OCI-LY1 (cell line): ENCODE data around the gene GRIA4.

Experiments used
- H2AFZ ChIP-seq: fragments of 200-600 bp; sonication (generic), shearing (Covaris generic); 2 replicates; pipeline ENCODE4 v1.6.0; 2014; ENCODE audit warnings: antibody characterized with exemption, mild to moderate bottlenecking, low read length
- H3F3A ChIP-seq: fragments of 200-600 bp; sonication (generic), shearing (Covaris generic); 2 replicates; pipeline ENCODE4 v1.6.0; 2014; ENCODE audit warnings: mild to moderate bottlenecking, antibody characterized with exemption, low read length, moderate library complexity; ENCODE audit not compliant: insufficient read depth
- H3K27ac ChIP-seq: fragments of 200-600 bp; sonication (generic); 2 replicates; pipeline ENCODE4 v1.5.1; 2014; ENCODE audit warnings: low read length, mixed run types, mild to moderate bottlenecking, low read depth; ENCODE audit not compliant: poor library complexity, severe bottlenecking
- H3K27me3 ChIP-seq: fragments of 200-600 bp; sonication (generic); 2 replicates; pipeline ENCODE4 v1.6.0; 2014; ENCODE audit warnings: antibody characterized with exemption, mild to moderate bottlenecking, low read length, moderate library complexity; ENCODE audit not compliant: insufficient read depth
- H3K36me3 ChIP-seq: fragments of 200-600 bp; sonication (generic); 2 replicates; pipeline ENCODE4 v1.6.1; 2014; ENCODE audit warnings: mild to moderate bottlenecking, antibody characterized with exemption, low read length, moderate library complexity, mixed read lengths; ENCODE audit not compliant: insufficient read depth
- H3K4me1 ChIP-seq: fragments of 200-600 bp; sonication (generic); 2 replicates; pipeline ENCODE4 v1.5.1; 2014; ENCODE audit warnings: mild to moderate bottlenecking, low read length, moderate library complexity; ENCODE audit not compliant: insufficient read depth, severe bottlenecking
- H3K4me2 ChIP-seq: fragments of 200-600 bp; sonication (generic), shearing (Covaris generic); 2 replicates; pipeline ENCODE4 v1.6.1; 2014; ENCODE audit warnings: low read length
- H3K4me3 ChIP-seq: fragments of 200-600 bp; sonication (generic); 2 replicates; pipeline ENCODE4 v1.5.1; 2014; ENCODE audit warnings: low read length, low read depth, mild to moderate bottlenecking, mixed read lengths; ENCODE audit not compliant: poor library complexity, severe bottlenecking
- H3K79me2 ChIP-seq: fragments of 200-600 bp; shearing (Covaris generic); 2 replicates; pipeline ENCODE4 v1.6.1; 2016; ENCODE audit warnings: mixed run types, low read length, mixed read lengths; ENCODE audit not compliant: insufficient read depth
- H3K9ac ChIP-seq: fragments of 200-600 bp; sonication (generic), shearing (Covaris generic); 2 replicates; pipeline ENCODE4 v1.6.1; 2014; ENCODE audit warnings: mild to moderate bottlenecking, low read length, mixed read lengths
- H3K9me2 ChIP-seq: fragments of 200-600 bp; sonication (generic), shearing (Covaris generic); 2 replicates; pipeline ENCODE4 v1.6.1; 2014; ENCODE audit warnings: low read depth, mild to moderate bottlenecking, low read length, mixed read lengths
- H3K9me3 ChIP-seq: fragments of 200-600 bp; shearing (Covaris generic); 2 replicates; pipeline ENCODE4 v1.6.1; 2014; ENCODE audit warnings: low read length, mixed read lengths
- H4K20me1 ChIP-seq: fragments of 200-600 bp; sonication (generic), shearing (Covaris generic); 2 replicates; pipeline ENCODE4 v1.6.0; 2016; ENCODE audit warnings: mild to moderate bottlenecking, low read length; ENCODE audit not compliant: insufficient read depth
- CTCF ChIP-seq: fragments of 200-600 bp; sonication (generic), shearing (Covaris generic); IDR thresholded peaks from 2 replicates; pipeline ENCODE4 v1.5.1; 2017; ENCODE audit warnings: mild to moderate bottlenecking, antibody characterized with exemption, low read length, moderate library complexity, mixed read lengths
- EZH2 ChIP-seq: fragments of 200-600 bp; sonication (generic), shearing (Covaris generic); IDR thresholded peaks from 2 replicates; pipeline ENCODE4 v1.8.0; 2017; ENCODE audit warnings: borderline replicate concordance, mixed run types, mild to moderate bottlenecking, antibody characterized with exemption, low read length, moderate library complexity, mixed read lengths

The GRIA4 gene

DNA sequence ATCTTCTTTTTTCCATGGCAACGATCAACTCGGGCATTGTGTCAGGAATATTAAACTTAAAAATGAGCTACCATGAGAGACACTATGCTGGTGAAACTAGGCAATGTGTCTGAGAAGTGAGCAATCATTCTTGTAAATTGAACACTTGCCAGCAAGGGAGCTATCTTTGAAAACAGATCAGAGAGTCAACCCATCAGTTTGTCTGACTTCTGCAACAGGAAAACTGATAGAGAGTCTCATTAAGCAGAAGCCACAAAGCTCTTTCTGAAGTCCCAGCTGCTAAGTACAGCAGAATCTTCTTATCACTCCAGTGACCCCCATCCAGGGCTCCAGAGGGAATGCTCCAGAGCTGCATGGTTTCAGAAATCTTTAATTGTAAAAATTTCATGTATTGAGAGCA lies 297.4 kb downstream of the GRIA4 start:
- Histone ChIP-seq H3K36me3 (no peaks in the 10 kb centered on the region), H3K9me3 (no peaks in the 10 kb centered on the region), H4K20me1 (no peaks in the 10 kb centered on the region), H3K79me2 (no peaks in the 10 kb centered on the region), H3K4me1 (no peaks in the 10 kb centered on the region), H3K9me2 (no peaks in the 10 kb centered on the region), H2AFZ (no peak overlapping the region), H3K27ac (no peak overlapping the region), H3K4me2 (no peak overlapping the region), H3K9ac (no peak overlapping the region), H3K27me3 (no peaks in the 10 kb centered on the region), H3F3A (no peaks in the 10 kb centered on the region), H3K4me3 (no peak overlapping the region)
- TF ChIP-seq CTCF, result no peak
- no peak for TF ChIP-seq EZH2

DNA sequence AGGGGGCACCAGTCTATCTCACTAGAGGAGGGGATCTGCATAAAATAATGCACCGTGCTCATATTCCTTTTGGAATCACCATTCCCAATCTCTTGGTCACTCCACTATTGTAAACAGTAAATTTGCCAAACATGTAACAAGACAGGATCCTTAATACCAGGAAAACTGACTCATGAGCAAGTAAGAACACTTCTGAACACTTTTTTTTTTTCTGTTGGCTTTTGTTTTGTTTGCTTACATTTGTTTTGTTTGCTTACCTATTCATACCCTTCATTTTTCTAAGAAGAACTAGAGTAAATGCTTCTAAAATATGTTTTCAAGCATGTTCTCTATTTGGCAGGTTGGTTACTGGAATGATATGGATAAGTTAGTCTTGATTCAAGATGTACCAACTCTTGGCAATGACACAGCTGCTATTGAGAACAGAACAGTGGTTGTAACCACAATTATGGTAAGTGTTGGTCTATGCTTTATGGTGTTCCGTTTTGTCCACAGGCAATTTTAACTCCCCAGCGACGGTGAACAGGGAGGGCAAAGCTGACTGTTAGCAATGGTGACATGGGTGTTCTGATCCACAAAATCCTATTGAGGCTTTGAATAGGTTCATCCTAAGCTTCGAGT lies 300.3 kb downstream of the GRIA4 start:
- Histone ChIP-seq H3K9ac (no peak overlapping the region), H3K9me3 (no peaks in the 10 kb centered on the region), H3K4me3 (no peak overlapping the region), H4K20me1 (no peaks in the 10 kb centered on the region), H3K27ac (no peak overlapping the region), H3F3A (no peaks in the 10 kb centered on the region), H3K27me3 (no peaks in the 10 kb centered on the region), H3K36me3 (no peaks in the 10 kb centered on the region), H3K9me2 (no peaks in the 10 kb centered on the region), H3K4me2 (no peak overlapping the region), H3K79me2 (no peaks in the 10 kb centered on the region), H2AFZ (no peak overlapping the region), H3K4me1 (no peaks in the 10 kb centered on the region)
- TF ChIP-seq CTCF, result no peak
- TF ChIP-seq EZH2, result no peak

GRCh38 chr11:105911454-105911853 lies 301.6 kb downstream of the GRIA4 start:
- Histone ChIP-seq H3K27me3 (no peaks in the 10 kb centered on the region), H3K4me3 (no peak overlapping the region), H4K20me1 (no peaks in the 10 kb centered on the region), H3K9me3 (no peaks in the 10 kb centered on the region), H3K9ac (no peak overlapping the region), H2AFZ (no peak overlapping the region), H3K27ac (no peak overlapping the region), H3K4me2 (no peak overlapping the region), H3K9me2 (no peaks in the 10 kb centered on the region), H3K36me3 (no peaks in the 10 kb centered on the region), H3F3A (no peaks in the 10 kb centered on the region), H3K79me2 (no peaks in the 10 kb centered on the region), H3K4me1 (no peaks in the 10 kb centered on the region)
- no peak for TF ChIP-seq EZH2
- TF ChIP-seq CTCF, result no peak
